GM12878 (cell line): ENCODE data around the gene VTI1A. TPM values are rescaled to one million over a fixed set of nuclear protein-coding genes. Genes with fewer than 3 reads are reported as not detected.

Experiments
- ATAC-seq: fragments of 200-7000 bp; cut with Tn5 transposase; 3 replicates; pipeline ENCODE4 v1.9.1; 2020; ENCODE audit warnings: mild to moderate bottlenecking, moderate library complexity
- BruUV-seq: library from RNA; stranded (reverse); fragments of 400-500 nt; replicated peaks from 2 replicates; lab custom pipeline; 2021; lab: Mats Ljungman, UMichigan
- CTCF ChIA-PET: fragments of 300-600 bp; sonication (Branson Sonifier 250); formaldehyde crosslinking; extraction: SDS; loops from one replicate; lab custom pipeline; 2021; ENCODE audit warnings: inconsistent platforms; lab: Yijun Ruan, JAX
- POLR2A ChIA-PET: fragments of 350-600 bp; formaldehyde crosslinking; extraction: SDS; loops from one replicate; lab custom pipeline; 2021; ENCODE audit warnings: inconsistent platforms; lab: Charles Lee
- RAD21 ChIA-PET: fragments of 300-600 bp; sonication (Branson Sonifier 250); formaldehyde crosslinking; loops from one replicate; lab custom pipeline; 2023; ENCODE audit warnings: antibody characterized with exemption; ENCODE audit not compliant: unreplicated experiment; lab: Charles Lee
- SMC1A ChIA-PET: fragments of 300-600 bp; sonication (Branson Sonifier 250); formaldehyde crosslinking; loops from one replicate; lab custom pipeline; 2023; ENCODE audit not compliant: unreplicated experiment, uncharacterized antibody; lab: Charles Lee
- DNase-seq: peaks from one replicate; pipeline ENCODE4 v3.0.0-alpha.2; 2011; ENCODE audit warnings: low read depth, low spot score
- FAIRE-seq: peaks from 3 replicates; lab custom pipeline; 2011; peaks lifted over from hg19 to GRCh38; lab: Jason Lieb, UNC
- H2AFZ ChIP-seq: 2 replicates; pipeline ENCODE4 v1.6.0; 2011; ENCODE audit warnings: low read depth, low read length, control low read depth; ENCODE audit not compliant: control insufficient read depth
- H3K27ac ChIP-seq: 2 replicates; pipeline ENCODE4 v1.5.1; 2011; ENCODE audit warnings: control low read depth; ENCODE audit not compliant: control insufficient read depth, insufficient read depth
- H3K27me3 ChIP-seq, 2 experiments: replicated peaks in 1 of 2; 2 replicates each; pipeline versions ENCODE4 v1.6.0 to v1.6.1; 2011; ENCODE audit warnings: low read length in 1 of 2; ENCODE audit not compliant: control insufficient read depth in 2 of 2, insufficient read depth in 2 of 2
- H3K36me3 ChIP-seq, 2 experiments: 2 replicates each; pipeline ENCODE4 v1.5.1; 2011; ENCODE audit warnings: low read length in 1 of 2; ENCODE audit not compliant: control insufficient read depth in 2 of 2, insufficient read depth in 2 of 2
- H3K4me1 ChIP-seq: 2 replicates; pipeline ENCODE4 v1.6.1; 2011; ENCODE audit warnings: mild to moderate bottlenecking, low read length, moderate library complexity, mixed read lengths; ENCODE audit not compliant: control insufficient read depth, insufficient read depth
- H3K4me2 ChIP-seq: 2 replicates; pipeline ENCODE4 v1.6.0; 2011; ENCODE audit warnings: control low read depth; ENCODE audit not compliant: control insufficient read depth, insufficient read depth
- H3K4me3 ChIP-seq: fragments of 200-600 bp; sonication (generic); 2 replicates; pipeline ENCODE4 v1.5.1; 2016
- H3K79me2 ChIP-seq: 2 replicates; pipeline ENCODE4 v1.6.0; 2011; ENCODE audit warnings: low read length; ENCODE audit not compliant: control insufficient read depth, insufficient read depth
- H3K9ac ChIP-seq: 2 replicates; pipeline ENCODE4 v1.8.0; 2011; ENCODE audit warnings: low read length, control low read depth, mixed read lengths; ENCODE audit not compliant: control insufficient read depth, insufficient read depth
- H3K9me3 ChIP-seq: replicated peaks from 3 replicates; pipeline ENCODE4 v1.5.1; 2011; ENCODE audit warnings: mild to moderate bottlenecking, low read length; ENCODE audit not compliant: control insufficient read depth, insufficient read depth
- H4K20me1 ChIP-seq: 2 replicates; pipeline ENCODE4 v1.6.0; 2011; ENCODE audit not compliant: control insufficient read depth, insufficient read depth
- CBFB ChIP-seq: IDR thresholded peaks from 2 replicates; pipeline ENCODE4 v1.6.1; 2016; ENCODE audit warnings: antibody characterized with exemption, low read depth
- EZH2 ChIP-seq: IDR thresholded peaks from 2 replicates; pipeline ENCODE4 v1.6.1; 2012; ENCODE audit warnings: low read depth, mild to moderate bottlenecking, control low read depth, inconsistent platforms, low read length, borderline replicate concordance; ENCODE audit not compliant: control insufficient read depth
- GABPA ChIP-seq: IDR thresholded peaks from 2 replicates; pipeline ENCODE4 v1.6.1; 2014; ENCODE audit warnings: antibody characterized with exemption, low read depth, mild to moderate bottlenecking, inconsistent platforms
- GATAD2B ChIP-seq: fragments of 450-650 bp; conservative IDR thresholded peaks from 2 replicates; pipeline ENCODE4 v1.6.1; 2017; ENCODE audit warnings: low read depth, mild to moderate bottlenecking, moderate library complexity
- IKZF2 ChIP-seq, 2 experiments: fragments of 450-650 bp; IDR thresholded peaks; 2 replicates each; pipeline ENCODE4 v1.6.1; 2017; ENCODE audit warnings: mild to moderate bottlenecking in 2 of 2, moderate library complexity in 2 of 2
- MLLT1 ChIP-seq: fragments of 450-650 bp; IDR thresholded peaks from 2 replicates; pipeline ENCODE4 v1.6.1; 2016; ENCODE audit warnings: mild to moderate bottlenecking
- POLR2A ChIP-seq: IDR thresholded peaks from 2 replicates; pipeline ENCODE4 v1.6.1; 2011; ENCODE audit warnings: low read depth, mild to moderate bottlenecking, low read length
- POLR2AphosphoS2 ChIP-seq: IDR thresholded peaks from 2 replicates; pipeline ENCODE4 v1.6.1; 2011; ENCODE audit warnings: low read depth, mild to moderate bottlenecking, low read length, improper control_type of control experiment, moderate library complexity
- SPI1 ChIP-seq: IDR thresholded peaks from 2 replicates; pipeline ENCODE4 v1.6.1; 2011; ENCODE audit warnings: low read depth, mild to moderate bottlenecking, low read length, moderate library complexity, borderline replicate concordance; ENCODE audit not compliant: insufficient read depth
- TCF3 ChIP-seq: IDR thresholded peaks from 2 replicates; pipeline ENCODE4 v1.6.1; 2012; ENCODE audit warnings: low read depth, mild to moderate bottlenecking, low read length, borderline replicate concordance; ENCODE audit not compliant: insufficient read depth
- WGBS: methylation state at CpG from one replicate; pipeline ENCODE4 v1.1.6; 2016; ENCODE audit warnings: low lambda C conversion rate; ENCODE audit not compliant: insufficient replicate concordance, insufficient coverage; ENCODE audit errors: missing lambda C conversion rate; 5-methylcytosine and 5-hydroxymethylcytosine counted together
- in situ Hi-C: fragments of 300-500 bp; cut with MboI; formaldehyde crosslinking; loops from 9 replicates; pipeline ENCODE4 v1.14.3; 2018; ENCODE audit warnings: mixed read lengths
- intact Hi-C: fragments of 100-400 bp; cut with micrococcal nuclease; formaldehyde crosslinking; loops from one replicate; pipeline ENCODE4 v1.14.2; 2022; ENCODE audit not compliant: unreplicated experiment
- polyA plus RNA-seq, 11 experiments: library from polyadenylated mRNA; depleted of rRNA in 4 of 11; unstranded in 6 of 11; stranded (reverse) in 5 of 11; fragments of >200 nt; fragmentation: Nextera tagmentation in 4 of 11; fragmentation: Illumina TruSeq in 1 of 11; extraction: Ambion mirVana in 4 of 11; extraction: Trizol in 1 of 11; gene quantifications; 1 replicate in 1 of 11; 2 replicates in 10 of 11; pipeline versions ENCODE4 v1.2.1 to v1.2.3, GENCODE V29; 2011 to 2016; ENCODE audit warnings: inconsistent platforms in 2 of 11, missing spikeins in 2 of 11, low read depth in 1 of 11
- total RNA-seq, 4 experiments: library from RNA; depleted of rRNA in 3 of 4; stranded (reverse); fragments of >200 nt in 3 of 4; fragmentation: Illumina TruSeq in 1 of 4; extraction: Trizol in 1 of 4; gene quantifications; 2 replicates each; pipeline versions ENCODE4 v1.2.1 to v1.2.3, GENCODE V29; 2013 to 2021
- TF ChIP-seq, protein P1 (sequence below): fragments of 450-650 bp; conservative IDR thresholded peaks from 2 replicates; pipeline ENCODE4 v1.6.1; 2017; ENCODE audit warnings: mild to moderate bottlenecking, moderate library complexity

Gene VTI1A
- total and polyA plus RNA-seq, 10 of the 15 experiments (the other 5 are each of a cell fraction or from before 2014, with no cell fraction given) = 12.4 to 43.2 (median 27.5) TPM

- no peak overlapping the region for H3K4me2 ChIP-seq
- no peak for TF ChIP-seq TCF3
- TF ChIP-seq, all 136 proteins: peak for 0
- H3K79me2 ChIP-seq = no peaks in the 10 kb centered on the region
- no peaks in the 10 kb centered on the region for H3K36me3 ChIP-seq
- H3K9ac ChIP-seq = no peak overlapping the region
- no peak for DNase-seq
- ChIA-PET POLR2A (no interaction called here), CTCF (no interaction called here), RAD21 (no interaction called here), SMC1A (no interaction called here)
- intact Hi-C loops (no loop called here), in situ Hi-C loops (no loop called here)
- no peak for ATAC-seq
- no peaks in the 10 kb centered on the region for H3K27me3 ChIP-seq
- WGBS = 98% methylated on average over 4 of the region's 4 CpGs
- H3K4me1 ChIP-seq = no peaks in the 10 kb centered on the region
- H2AFZ ChIP-seq = no peak overlapping the region
- no peaks in the 10 kb centered on the region for H4K20me1 ChIP-seq
- no peaks in the 10 kb centered on the region; the same call in 2 of the 3 replicates for H3K9me3 ChIP-seq
- no peak overlapping the region for H3K4me3 ChIP-seq
- FAIRE-seq = no peak
- H3K27ac ChIP-seq = no peak overlapping the region
- no TSS peak for BruUV-seq
Observed at GRCh38 chr10:112794201-112794600, 347.2 kb downstream of the VTI1A start.

GRCh38 chr10:112795067-112795466 lies 348.1 kb downstream of the VTI1A start:
- no peak for FAIRE-seq
- POLR2A ChIA-PET = no interaction called here
- whole genome bisulfite sequencing = 72% methylated on average over 2 of the region's 2 CpGs
- TF ChIP-seq MLLT1 (no peak), POLR2AphosphoS2 (no peak), GABPA (no peak), IKZF2 (IDR thresholded peaks at IDR 0.05) (no peak), CBFB (no peak), POLR2A (no peak), SPI1 (no peak), GATAD2B (no peak), EZH2 (no peak)
- TF ChIP-seq, protein P1, sequence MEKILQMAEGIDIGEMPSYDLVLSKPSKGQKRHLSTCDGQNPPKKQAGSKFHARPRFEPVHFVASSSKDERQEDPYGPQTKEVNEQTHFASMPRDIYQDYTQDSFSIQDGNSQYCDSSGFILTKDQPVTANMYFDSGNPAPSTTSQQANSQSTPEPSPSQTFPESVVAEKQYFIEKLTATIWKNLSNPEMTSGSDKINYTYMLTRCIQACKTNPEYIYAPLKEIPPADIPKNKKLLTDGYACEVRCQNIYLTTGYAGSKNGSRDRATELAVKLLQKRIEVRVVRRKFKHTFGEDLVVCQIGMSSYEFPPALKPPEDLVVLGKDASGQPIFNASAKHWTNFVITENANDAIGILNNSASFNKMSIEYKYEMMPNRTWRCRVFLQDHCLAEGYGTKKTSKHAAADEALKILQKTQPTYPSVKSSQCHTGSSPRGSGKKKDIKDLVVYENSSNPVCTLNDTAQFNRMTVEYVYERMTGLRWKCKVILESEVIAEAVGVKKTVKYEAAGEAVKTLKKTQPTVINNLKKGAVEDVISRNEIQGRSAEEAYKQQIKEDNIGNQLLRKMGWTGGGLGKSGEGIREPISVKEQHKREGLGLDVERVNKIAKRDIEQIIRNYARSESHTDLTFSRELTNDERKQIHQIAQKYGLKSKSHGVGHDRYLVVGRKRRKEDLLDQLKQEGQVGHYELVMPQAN = no peak

More at GRCh38 chr10:112795067-112795466, 348.1 kb downstream of the VTI1A start:
- BruUV-seq = no TSS peak
- no peak overlapping the region for H3K4me3 ChIP-seq
- H3K9ac ChIP-seq = no peak overlapping the region
- H3K9me3 ChIP-seq = no peaks in the 10 kb centered on the region
- ATAC-seq (no peak), DNase-seq (no peak)
- in situ Hi-C loops = no loop called here
- no peak overlapping the region for H3K4me2 ChIP-seq
- RAD21 ChIA-PET = no interaction called here
- no peaks in the 10 kb centered on the region for H3K36me3 ChIP-seq
- H3K27ac ChIP-seq = no peak overlapping the region
- no peaks in the 10 kb centered on the region for H3K79me2 ChIP-seq
- no peaks in the 10 kb centered on the region for H3K27me3 ChIP-seq
- intact Hi-C loops = no loop called here
- H2AFZ ChIP-seq = no peak overlapping the region
- CTCF ChIA-PET = interaction anchor here (0.7 kb wide), 1 partner anchor 556 kb away, joined by 3 read pairs; no protein-coding TSS in a partner anchor
- H4K20me1 ChIP-seq = no peaks in the 10 kb centered on the region
- SMC1A ChIA-PET = no interaction called here
- H3K4me1 ChIP-seq = no peaks in the 10 kb centered on the region
